NOMO-1 (cell line): ENCODE data around the gene F8.
"Not testable (repeated sequence)": the region's sequence is repeated elsewhere in the genome, so short reads cannot be mapped to it uniquely, and the experiment has no call there.

Experiments
- DNase-seq, 2 experiments: peaks; one replicate each; lab custom pipeline; 2025; ENCODE audit not compliant: unreplicated experiment in 2 of 2; lab: John Stamatoyannopoulos, UW

F8 gene

DNA sequence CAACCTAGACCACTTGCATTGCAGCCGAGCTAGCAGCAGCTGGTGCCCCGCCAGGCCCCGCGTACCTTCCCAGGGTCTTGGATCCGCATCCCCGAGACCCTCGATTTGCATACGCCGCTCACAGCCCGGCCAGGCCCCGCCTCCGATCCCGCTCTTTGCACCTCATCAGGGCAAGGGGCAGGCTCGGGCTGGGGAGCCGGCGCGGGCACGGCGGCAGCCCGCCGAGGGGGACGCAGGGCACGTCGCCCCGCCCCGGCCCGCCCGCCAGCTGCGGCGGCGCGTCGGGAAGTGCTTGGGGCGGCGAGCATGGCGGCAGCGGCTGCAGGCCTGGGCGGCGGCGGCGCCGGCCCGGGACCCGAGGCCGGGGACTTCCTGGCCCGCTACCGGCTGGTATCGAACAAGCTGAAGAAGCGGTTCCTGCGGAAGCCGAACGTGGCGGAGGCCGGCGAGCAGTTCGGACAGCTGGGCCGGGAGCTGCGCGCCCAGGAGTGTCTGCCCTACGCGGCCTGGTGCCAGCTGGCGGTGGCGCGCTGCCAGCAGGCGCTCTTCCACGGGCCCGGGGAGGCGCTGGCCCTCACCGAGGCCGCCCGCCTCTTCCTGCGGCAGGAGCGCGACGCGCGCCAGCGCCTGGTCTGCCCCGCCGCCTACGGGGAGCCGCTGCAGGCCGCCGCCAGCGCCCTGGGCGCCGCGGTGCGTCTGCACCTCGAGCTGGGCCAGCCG lies 136.3 kb downstream of the F8 start, which contains the start of gene F8A1:
Gene F8A1 (plus strand): TSS at position 287 of the 720 bp plus-strand sequence. CDS start 20 bp downstream, at position 307.
- not testable (repeated sequence) for DNase-seq

DNA sequence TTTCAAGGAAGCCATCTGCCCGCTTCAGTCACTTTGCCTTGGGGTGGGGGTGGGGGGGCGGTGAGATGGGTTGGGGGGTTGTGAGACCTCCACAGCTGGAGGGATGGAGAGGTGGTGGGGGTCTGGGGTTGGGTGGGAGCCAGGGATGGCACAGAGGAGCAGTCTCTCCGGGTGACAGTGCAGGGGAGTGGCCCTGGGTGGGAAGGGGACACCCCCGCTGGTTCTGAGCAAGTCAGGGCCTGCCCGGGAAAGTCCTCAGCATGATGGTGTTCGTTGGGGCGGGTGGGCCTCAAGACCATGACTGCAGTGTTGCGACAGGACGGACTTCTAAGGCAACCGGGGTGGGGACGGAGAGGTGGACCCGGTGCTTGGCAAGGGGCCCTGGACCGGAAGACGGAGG lies 137.0 kb downstream of the F8 start:
- DNase-seq: not testable (repeated sequence)

DNA sequence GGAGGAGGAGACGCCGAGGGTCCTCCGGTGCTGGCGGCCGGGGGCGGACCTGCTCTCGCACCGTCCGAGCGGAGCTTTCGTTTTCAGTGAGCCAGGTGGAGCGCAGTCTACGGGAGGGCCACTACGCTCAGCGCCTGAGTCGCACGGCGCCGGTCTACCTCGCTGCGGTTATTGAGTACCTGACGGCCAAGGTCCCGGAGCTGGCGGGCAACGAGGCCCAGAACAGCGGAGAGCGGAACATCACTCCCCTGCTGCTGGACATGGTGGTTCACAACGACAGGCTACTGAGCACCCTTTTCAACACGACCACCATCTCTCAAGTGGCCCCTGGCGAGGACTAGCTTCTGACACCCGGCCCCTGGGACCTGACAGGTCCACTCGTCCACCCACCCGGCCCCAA lies 137.5 kb downstream of the F8 start:
- not testable (repeated sequence) for DNase-seq

DNA sequence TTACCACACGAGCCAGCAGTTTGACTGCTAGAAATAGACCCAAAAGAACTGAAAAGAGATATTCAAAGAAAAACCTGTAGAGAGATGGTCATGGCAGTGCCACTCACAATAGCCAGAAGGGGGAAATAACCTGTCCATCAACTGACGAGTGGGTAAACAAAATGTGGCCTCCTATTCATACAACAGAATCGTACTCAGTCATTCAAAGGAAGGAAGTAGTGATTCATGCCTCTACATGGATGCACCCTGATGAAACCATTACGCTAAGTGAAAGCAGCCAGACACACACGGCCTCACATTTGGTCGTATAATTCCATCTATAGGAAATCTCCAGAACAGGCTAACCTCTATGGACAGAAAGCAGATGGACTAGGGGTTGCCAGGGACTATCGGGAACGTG lies 138.5 kb downstream of the F8 start:
- DNase-seq: not testable (repeated sequence)

DNA sequence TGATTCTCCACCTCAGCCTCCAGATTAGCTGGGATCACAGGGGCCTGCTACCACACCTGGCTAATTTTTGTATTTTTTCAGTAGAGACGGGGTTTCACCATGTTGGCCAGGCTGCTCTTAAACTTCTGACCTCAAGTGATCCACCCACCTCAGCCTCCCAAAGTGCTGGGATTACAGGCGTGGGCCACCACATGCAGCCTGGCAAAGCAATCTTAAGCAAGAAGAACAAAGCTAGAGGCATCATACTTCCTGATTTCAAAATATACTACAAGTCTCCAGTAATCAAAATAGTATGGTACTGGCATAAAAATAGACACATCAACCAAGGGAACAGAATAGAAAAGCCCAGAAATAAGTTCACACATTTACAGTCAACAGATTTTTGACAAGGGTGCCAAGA lies 149.2 kb downstream of the F8 start:
- DNase-seq: no peak

DNA sequence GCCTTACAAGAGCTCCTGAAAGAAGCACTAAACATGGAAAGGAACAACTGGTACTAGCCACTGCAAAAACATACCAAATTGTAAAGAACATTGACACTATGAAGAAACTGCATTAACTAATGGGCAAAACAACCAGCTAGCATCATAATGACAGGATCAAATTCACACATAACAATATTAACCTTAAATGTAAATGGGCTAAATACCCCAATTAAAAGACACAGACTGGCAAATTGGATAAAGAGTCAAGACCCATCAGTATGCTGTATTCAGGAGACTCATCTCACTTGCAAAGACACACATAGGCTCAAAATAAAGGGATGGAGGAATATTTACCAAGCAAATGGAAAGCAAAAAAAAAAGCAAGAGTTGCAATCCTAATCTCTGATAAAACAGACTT lies 154.0 kb downstream of the F8 start:
- not testable (repeated sequence) for DNase-seq

DNA sequence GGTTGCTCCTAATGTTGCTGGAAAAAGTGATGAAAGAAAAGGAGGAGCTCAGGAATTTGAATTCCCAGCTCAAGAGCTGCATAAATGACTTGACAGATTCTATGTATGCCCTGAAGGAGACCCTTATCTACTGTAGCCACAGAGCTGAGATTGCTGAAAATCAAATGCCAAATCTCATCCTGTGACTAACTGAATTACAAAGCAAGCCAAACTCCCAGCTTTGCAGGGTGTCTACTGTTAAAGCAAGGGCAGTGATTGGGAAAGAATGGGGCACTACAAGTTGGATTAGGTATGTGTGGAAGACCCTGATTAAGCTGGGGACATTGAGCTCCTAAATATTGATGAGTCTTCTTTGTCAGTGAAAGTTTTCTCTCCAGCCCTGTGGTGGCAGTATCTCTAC lies 167.3 kb downstream of the F8 start:
- no peak for DNase-seq

DNA sequence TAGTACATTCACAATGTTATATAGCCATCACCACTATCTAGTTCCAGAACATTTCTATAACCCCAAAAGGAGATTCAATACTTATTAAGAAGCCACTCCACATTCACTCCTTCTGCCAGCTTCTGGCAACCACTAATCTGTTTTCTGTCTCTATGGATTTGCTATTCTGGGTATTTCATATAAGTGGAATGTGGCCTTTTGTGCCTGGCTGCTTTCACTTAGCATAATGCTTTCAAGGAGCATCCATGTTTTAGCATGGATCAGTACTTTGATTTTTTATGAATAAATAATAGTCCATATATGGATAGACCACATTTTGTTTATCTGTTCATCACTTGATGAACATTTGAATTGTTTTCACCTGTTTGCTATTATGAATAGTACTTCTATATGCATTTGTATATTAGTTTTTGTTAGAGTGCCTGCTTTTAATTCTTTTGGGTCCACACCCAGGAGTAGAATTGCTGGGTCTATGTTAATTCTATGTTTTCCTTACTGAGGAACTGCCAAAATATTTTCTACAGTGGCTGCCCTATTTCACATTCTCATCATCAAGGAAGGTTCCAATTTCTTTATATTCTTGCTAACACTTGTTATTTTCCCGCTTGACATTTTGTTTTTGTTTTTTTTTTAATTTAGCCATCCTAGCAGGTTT lies 171.4 kb downstream of the F8 start:
- DNase-seq: no peak

DNA sequence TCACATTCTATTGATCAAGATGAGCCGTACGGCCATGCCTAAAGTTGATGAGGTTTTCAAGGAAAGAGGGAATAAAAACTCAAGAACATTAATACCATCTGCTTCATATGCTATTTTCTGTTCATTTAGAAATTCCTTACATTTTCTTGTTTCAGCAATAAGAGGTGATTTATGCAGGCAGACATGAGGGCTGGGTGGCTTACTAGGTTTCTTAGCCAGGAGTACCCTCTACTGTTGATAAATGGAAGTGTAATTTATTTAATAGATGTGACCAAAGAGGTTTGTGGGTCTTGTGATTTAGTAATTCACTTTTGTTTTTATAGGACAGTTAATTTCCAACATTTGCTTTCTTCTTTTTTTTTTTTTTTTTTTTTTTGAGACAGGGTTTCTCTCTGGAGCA lies 181.7 kb downstream of the F8 start:
- peak; percentile 27 to 54 for DNase-seq

DNA sequence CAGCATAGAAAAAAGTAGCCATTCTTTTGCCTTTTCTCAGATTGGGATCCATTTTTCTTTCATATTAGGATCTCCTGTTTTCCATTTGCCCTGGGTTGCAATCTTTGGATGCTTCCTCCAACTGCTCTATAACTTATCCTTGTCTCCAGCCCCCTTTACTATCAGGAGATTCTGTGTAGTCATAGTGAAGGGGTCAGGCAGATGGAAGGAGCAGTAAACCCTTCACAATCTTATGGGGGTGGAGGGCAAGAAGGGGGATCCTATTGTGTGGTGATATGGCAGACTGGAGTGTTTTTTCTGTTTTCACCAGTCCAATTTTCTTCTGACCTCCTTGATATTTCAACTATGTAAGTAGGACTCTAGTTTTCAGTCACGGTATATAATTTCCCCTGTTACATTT lies 186.4 kb downstream of the F8 start:
- no peak for DNase-seq

DNA sequence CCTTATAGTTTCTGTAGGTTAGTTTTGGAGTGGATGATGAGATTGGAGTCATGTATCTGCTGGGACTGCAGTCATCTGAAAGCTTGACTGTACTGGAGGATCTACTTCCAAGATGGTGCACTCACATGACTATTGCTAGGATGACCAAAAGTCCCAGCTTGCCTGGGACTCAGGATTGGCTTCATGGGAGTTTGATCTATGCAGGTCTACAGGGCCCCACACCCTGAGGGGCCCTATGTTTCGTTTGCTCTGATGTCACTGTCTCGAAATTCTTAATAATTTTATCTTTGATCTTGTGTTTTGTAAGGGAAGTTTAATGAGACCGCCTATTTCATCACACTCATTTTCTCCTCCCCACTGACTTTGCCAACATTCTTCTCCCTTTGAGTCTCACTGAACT lies 188.0 kb downstream of the F8 start, which contains the start of gene SMIM9:
Gene SMIM9 (minus strand): TSS at position 101 of the 400 bp plus-strand sequence. CDS start 3,806 bp downstream, outside the sequence.
- DNase-seq: no peak

DNA sequence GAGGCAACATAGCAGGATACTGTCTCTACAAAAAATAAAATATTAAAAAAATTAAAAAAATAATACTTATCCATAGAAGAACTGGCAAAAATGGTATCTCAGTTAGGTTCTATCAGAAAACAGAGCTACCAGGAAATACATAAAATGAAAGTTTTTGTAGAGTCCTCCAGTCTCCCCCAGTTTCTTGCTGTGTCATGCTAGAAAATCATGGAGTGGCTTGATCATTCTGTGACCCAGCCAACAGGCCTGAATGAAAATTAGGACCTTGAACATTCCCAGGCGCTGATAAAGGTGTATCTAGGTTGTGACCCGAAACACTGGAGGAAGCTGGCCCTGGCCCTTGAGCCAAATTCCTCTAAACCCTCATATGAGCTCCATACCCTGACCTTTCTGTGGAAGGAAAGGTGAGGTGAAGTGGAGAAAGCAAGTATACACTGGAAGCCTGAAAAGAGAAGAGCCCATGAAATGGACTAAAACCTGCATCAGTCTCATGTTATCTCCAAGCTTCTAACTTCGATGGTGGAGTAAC lies 188.7 kb downstream of the F8 start:
- DNase-seq: no peak

DNA sequence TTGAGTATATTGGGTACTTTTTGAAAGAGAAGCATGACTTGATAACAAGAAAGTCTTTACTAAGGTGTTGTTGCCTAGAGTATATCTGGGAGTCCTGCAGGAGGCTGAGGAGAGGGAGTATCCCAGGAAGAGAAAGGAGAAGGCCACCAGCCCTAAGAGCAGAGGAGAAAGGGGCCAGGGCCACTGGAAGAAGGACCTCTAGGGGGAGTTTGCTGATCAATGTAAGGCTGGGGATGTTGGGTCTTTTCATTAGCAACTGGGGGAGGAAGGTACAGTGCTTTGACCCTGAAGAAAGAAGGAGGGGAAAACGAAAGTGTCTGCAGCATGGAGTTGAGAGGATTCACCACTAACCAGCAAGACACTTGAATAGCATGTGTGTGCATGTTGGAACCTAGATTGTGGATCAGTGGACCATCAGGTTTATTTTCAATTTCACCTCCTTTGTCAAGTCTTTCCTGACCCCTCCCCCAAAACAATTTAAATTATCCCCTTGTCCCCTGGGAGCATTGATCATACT lies 192.5 kb downstream of the F8 start:
- DNase-seq: no peak

DNA sequence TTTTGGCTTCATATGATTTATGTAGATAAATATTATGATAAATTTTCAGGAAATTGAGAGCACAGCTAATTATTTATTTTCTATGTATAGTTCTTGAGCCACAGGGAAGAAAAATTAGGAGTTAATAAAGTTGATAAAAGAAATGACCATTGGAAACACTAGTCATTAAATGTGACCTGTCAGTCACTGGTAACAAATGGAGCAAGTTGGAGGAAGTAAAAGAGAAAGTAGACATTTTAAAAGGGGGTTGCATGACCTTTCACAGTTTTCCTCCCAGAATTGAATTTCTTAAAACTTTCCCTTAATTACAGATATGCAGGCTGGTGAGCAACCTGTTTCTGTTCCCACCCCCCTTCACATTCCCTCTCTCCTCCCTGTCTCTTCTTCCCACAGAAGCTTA lies 193.4 kb downstream of the F8 start:
- no peak for DNase-seq

DNA sequence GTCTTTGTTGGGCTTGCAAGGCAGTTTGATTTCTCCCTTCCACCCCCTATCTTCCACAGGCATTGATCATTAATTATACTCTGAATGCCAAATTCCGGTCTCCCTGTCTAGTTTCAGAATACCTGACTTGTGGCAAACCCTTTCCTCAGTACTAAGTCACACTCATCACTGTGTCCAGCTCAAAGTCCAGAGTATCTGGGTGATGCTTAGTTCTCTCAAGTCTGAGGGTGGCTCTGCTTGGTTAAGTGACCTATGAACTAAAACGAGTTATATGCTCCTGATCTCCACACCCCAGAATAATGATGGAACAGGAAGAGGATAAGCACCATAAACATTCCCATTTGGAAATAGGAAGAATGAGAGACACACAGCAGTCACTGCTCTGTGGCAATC lies 194.5 kb downstream of the F8 start:
- DNase-seq: no peak

DNA sequence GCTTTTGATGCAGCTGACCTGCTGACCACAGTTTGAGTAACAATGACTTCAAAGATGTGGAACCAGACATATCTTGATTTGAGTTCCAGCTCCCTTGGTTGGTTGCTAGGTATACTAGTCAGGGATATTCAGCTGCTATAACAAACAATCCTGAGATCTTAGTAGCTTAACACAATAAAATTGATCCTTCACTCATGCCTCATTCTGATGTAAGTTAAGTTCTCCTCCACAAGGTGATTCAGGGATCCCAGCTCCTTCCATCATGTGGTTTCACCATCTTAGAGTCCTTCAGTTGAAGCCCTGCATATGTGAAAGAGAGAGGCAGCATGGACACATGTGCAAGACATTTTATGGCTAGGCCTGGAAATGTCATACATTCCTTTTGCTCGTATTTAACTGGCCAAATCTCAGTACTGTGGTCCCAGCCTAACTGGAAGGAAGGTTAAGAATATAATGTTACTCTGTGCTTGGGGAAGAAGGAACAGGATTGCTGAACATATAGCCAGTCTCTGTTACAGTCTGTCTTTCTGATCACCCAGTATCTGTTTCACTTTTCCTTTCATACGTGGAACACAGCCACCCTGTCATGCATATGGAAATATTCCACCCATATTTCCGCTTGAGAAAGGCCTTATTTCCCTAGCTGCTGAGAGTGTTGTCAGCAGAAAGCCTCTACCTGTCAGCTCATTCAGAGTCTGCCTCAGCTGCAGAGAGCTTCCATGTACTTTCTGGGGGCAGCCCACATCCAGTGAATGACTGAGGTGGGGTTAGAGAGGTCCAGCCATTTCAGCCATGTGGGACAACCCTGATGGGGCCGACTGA lies 195.1 kb downstream of the F8 start:
- DNase-seq: peak in 1 of 2 experiments; percentile 41

DNA sequence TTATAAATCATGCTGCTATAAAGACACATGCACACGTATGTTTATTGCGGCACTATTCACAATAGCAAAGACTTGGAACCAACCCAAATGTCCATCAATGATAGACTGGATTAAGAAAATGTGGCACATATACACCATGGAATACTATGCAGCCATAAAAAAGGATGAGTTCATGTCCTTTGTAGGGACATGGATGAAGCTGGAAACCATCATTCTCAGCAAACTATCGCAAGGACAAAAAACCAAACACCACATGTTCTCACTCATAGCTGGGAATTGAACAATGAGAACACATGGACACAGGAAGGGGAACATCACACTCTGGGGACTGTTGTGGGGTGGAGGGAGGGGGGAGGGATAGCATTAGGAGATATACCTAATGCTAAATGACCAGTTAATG lies 196.9 kb downstream of the F8 start:
- not testable (repeated sequence) for DNase-seq

DNA sequence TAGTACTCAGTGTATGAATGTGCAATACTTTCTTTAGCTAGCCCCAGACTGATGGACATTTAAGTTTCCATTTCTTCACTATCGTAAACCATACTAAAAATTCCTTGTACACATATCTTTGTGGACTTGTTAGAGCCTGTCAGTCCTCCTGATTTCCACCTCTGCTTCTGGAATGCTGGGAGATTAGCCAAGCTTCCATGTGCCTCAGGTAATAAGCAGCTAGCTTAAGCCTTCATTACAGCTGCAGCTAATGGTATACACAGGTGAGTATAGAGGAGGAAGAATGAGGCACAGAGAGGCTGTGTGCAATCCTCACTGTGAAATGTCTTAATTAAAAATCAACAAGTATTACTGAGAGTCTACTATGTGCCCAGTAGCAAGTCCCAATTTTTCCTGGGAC lies 197.9 kb downstream of the F8 start:
- DNase-seq: no peak

DNA sequence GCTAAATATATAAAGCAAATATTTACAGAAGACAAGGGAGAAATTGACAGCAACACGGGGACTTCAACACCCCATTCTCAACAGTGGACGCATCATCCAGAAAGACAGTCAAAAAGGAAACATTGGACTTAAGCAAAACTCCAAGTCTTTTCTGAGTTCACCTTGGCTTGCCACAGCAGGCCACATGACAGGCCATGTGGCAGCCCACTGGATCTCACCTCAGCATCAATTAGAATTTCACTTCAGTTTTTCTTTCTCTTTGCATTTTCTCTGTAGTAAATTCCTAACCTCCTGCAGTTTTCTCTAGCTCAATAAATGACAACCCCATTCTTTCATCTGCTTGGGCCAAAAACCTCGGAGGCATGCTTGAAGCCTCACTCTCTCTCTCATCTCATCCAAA lies 200.5 kb downstream of the F8 start:
- no peak for DNase-seq

DNA sequence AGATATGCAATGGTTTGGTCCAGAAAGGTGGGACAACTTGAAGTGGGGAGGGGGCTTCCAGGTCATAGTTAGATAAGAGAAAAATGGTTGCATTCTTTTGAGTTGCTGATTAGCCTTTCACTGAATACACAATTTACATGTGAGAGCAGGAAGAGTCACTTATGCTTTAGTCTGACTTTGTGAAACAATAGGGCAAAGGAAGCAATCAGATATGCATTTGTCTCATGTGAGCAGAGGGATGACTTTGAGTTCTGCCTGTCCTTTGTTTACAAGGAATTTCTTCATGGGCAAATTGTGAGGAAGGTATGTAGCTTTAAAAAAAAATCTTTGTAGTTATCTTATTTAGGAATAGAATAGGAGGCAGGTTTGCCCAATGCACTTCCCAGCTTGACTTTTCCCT lies 201.0 kb downstream of the F8 start:
- DNase-seq: no peak

DNA sequence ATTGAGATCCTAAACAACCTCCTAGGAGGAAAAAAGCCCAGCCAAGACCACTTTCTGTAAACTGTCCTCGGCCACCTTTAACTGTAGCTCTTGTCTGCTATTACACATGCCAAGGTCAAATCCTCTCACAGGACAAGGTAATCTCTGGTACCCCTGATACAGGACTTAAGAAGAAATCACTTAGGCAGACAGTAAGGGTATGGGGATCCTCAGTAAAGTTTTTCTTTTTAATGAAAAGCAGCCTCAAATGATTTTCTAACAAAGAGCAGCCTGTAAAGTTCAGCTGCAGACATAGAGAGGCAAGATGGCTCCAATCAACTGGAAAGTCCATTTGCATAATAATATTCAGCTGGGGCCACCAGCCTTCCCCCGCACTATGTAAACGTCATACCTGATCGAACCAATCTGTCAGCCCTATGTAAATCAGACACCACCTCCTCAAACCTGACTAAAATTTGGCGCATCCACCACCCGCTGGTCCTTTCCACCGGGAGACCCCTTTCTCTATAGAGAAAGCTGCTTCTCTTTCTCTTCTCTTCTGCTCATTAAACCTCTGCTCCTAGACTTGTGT lies 202.7 kb downstream of the F8 start:
- DNase-seq: no peak
